IMR-90 (cell line): ENCODE results near the gene NEK8. TPM values are rescaled to one million over a fixed set of nuclear protein-coding genes. Genes with fewer than 3 reads are reported as not detected.

Experiments used
- ATAC-seq: fragments of 200-7000 bp; cut with Tn5 transposase; 2 replicates; pipeline ENCODE4 v1.9.1; 2020; ENCODE audit warnings: low read depth, mild to moderate bottlenecking, moderate library complexity
- BruUV-seq: library from RNA; stranded (reverse); fragments of 400-500 nt; replicated peaks from 2 replicates; lab custom pipeline; 2021; lab: Mats Ljungman, UMichigan
- CTCF ChIA-PET: fragments of 300-600 bp; formaldehyde crosslinking; extraction: SDS; loops from one replicate; lab custom pipeline; 2021; ENCODE audit warnings: antibody characterized with exemption; lab: Yijun Ruan, JAX
- POLR2A ChIA-PET: fragments of 300-600 bp; sonication (Branson Sonifier 250); formaldehyde crosslinking; loops from one replicate; lab custom pipeline; 2022; ENCODE audit warnings: antibody characterized with exemption; ENCODE audit not compliant: unreplicated experiment; lab: Charles Lee
- DNase-seq: peaks from one replicate; pipeline ENCODE4 v3.0.0; 2013
- H2AFZ ChIP-seq: replicated peaks from 2 replicates; pipeline ENCODE3; 2013; ENCODE audit warnings: low read length, mild to moderate bottlenecking; ENCODE audit not compliant: poor library complexity
- H2AK5ac ChIP-seq: 2 replicates; pipeline ENCODE4 v1.6.1; 2013; ENCODE audit warnings: low read depth, low read length, inconsistent platforms
- H2AK9ac ChIP-seq: replicated peaks from 2 replicates; pipeline ENCODE3; 2013; ENCODE audit warnings: mild to moderate bottlenecking, low read depth, low read length, moderate library complexity; ENCODE audit not compliant: poor library complexity
- H2BK120ac ChIP-seq: 2 replicates; pipeline ENCODE4 v1.6.1; 2013; ENCODE audit warnings: low read depth, low read length, inconsistent platforms
- H2BK15ac ChIP-seq: 3 replicates; pipeline ENCODE4 v1.6.1; 2013; ENCODE audit warnings: low read depth, low read length, inconsistent platforms
- H2BK20ac ChIP-seq: 2 replicates; pipeline ENCODE4 v1.6.1; 2013; ENCODE audit warnings: low read depth, mild to moderate bottlenecking, inconsistent platforms, low read length, moderate library complexity
- H2BK5ac ChIP-seq: 2 replicates; pipeline ENCODE4 v1.6.1; 2013; ENCODE audit warnings: mild to moderate bottlenecking, low read depth, low read length, inconsistent platforms; ENCODE audit not compliant: poor library complexity, severe bottlenecking
- H3K14ac ChIP-seq: replicated peaks from 2 replicates; pipeline ENCODE4 v1.6.1; 2013; ENCODE audit warnings: low read depth, low read length, inconsistent platforms
- H3K18ac ChIP-seq: 2 replicates; pipeline ENCODE4 v1.6.1; 2013; ENCODE audit warnings: low read depth, low read length, control low read depth
- H3K23ac ChIP-seq: 2 replicates; pipeline ENCODE4 v1.6.1; 2013; ENCODE audit warnings: low read depth, low read length, inconsistent platforms
- H3K27ac ChIP-seq: 2 replicates; pipeline ENCODE4 v1.5.1; 2013; ENCODE audit warnings: mild to moderate bottlenecking, control low read depth, low read length; ENCODE audit not compliant: insufficient read depth
- H3K27me3 ChIP-seq: 2 replicates; pipeline ENCODE4 v1.6.1; 2013; ENCODE audit warnings: low read length; ENCODE audit not compliant: control insufficient read depth, insufficient read depth
- H3K36me3 ChIP-seq: 2 replicates; pipeline ENCODE4 v1.6.1; 2013; ENCODE audit warnings: low read length, mixed read lengths; ENCODE audit not compliant: control insufficient read depth, insufficient read depth
- H3K4ac ChIP-seq: 2 replicates; pipeline ENCODE4 v1.6.1; 2013; ENCODE audit warnings: low read depth, low read length, inconsistent platforms
- H3K4me1 ChIP-seq: 2 replicates; pipeline ENCODE4 v1.6.1; 2013; ENCODE audit warnings: low read length, mixed read lengths; ENCODE audit not compliant: control insufficient read depth, insufficient read depth
- H3K4me2 ChIP-seq: 2 replicates; pipeline ENCODE4 v1.6.1; 2013; ENCODE audit warnings: low read depth, mild to moderate bottlenecking, control low read depth, low read length, moderate library complexity
- H3K4me3 ChIP-seq: 2 replicates; pipeline ENCODE4 v1.5.1; 2013; ENCODE audit warnings: low read depth, mild to moderate bottlenecking, control low read depth, low read length, moderate library complexity; ENCODE audit not compliant: insufficient read depth
- H3K56ac ChIP-seq: 2 replicates; pipeline ENCODE4 v1.6.1; 2013; ENCODE audit warnings: low read length, inconsistent platforms; ENCODE audit not compliant: insufficient read depth; ENCODE audit errors: extremely low read depth
- H3K79me1 ChIP-seq, 2 experiments: 2 replicates each; pipeline ENCODE4 v1.6.1; 2013; ENCODE audit warnings: low read length in 2 of 2, inconsistent platforms in 1 of 2, low read depth in 1 of 2
- H3K9ac ChIP-seq: 2 replicates; pipeline ENCODE4 v1.6.1; 2013; ENCODE audit warnings: low read depth, low read length, control low read depth
- H3K9me1 ChIP-seq: 2 replicates; pipeline ENCODE4 v1.6.1; 2013; ENCODE audit warnings: low read length, inconsistent platforms; ENCODE audit not compliant: insufficient read depth
- H3K9me3 ChIP-seq: 2 replicates; pipeline ENCODE4 v1.6.1; 2013; ENCODE audit warnings: low read length; ENCODE audit not compliant: control insufficient read depth, insufficient read depth
- H4K20me1 ChIP-seq: 2 replicates; pipeline ENCODE4 v1.6.1; 2013; ENCODE audit warnings: low read length, inconsistent platforms; ENCODE audit not compliant: insufficient read depth
- H4K5ac ChIP-seq: 2 replicates; pipeline ENCODE4 v1.6.1; 2013; ENCODE audit warnings: mild to moderate bottlenecking, low read depth, low read length, control low read depth
- H4K8ac ChIP-seq, 2 experiments: 2 replicates each; pipeline ENCODE4 v1.6.1; 2013; ENCODE audit warnings: low read depth in 2 of 2, low read length in 2 of 2, control low read depth in 1 of 2, inconsistent platforms in 1 of 2
- H4K91ac ChIP-seq: 2 replicates; pipeline ENCODE4 v1.6.1; 2013; ENCODE audit warnings: low read depth, low read length, inconsistent platforms; ENCODE audit not compliant: insufficient read depth
- BHLHE40 ChIP-seq: fragments of 150-350 bp; IDR thresholded peaks from 2 replicates; pipeline ENCODE4 v1.6.1; 2016; ENCODE audit warnings: mild to moderate bottlenecking, low read depth, low read length
- CEBPB ChIP-seq: IDR thresholded peaks from 2 replicates; pipeline ENCODE4 v1.6.1; 2012; ENCODE audit warnings: low read depth, low read length, improper control_type of control experiment
- CHD1 ChIP-seq: IDR thresholded peaks from 2 replicates; pipeline ENCODE4 v1.6.1; 2012; ENCODE audit warnings: low read depth, low read length, improper control_type of control experiment
- CTCF ChIP-seq: conservative IDR thresholded peaks from 2 replicates; pipeline ENCODE4 v1.5.1; 2012; ENCODE audit warnings: mild to moderate bottlenecking, low read depth, low read length, improper control_type of control experiment
- ELK1 ChIP-seq: fragments of 150-350 bp; IDR thresholded peaks from 2 replicates; pipeline ENCODE4 v1.6.1; 2016; ENCODE audit warnings: low read depth, mild to moderate bottlenecking, low read length, moderate library complexity, borderline replicate concordance
- FOS ChIP-seq: fragments of 150-350 bp; IDR thresholded peaks from 2 replicates; pipeline ENCODE4 v1.6.1; 2016; ENCODE audit warnings: low read depth, low read length
- MAFK ChIP-seq: IDR thresholded peaks from 2 replicates; pipeline ENCODE4 v1.6.1; 2012; ENCODE audit warnings: low read depth, low read length, improper control_type of control experiment
- MAZ ChIP-seq: IDR thresholded peaks from 2 replicates; pipeline ENCODE4 v1.6.1; 2012; ENCODE audit warnings: low read depth, mild to moderate bottlenecking, low read length, improper control_type of control experiment, moderate library complexity, borderline replicate concordance
- MXI1 ChIP-seq: IDR thresholded peaks from 2 replicates; pipeline ENCODE4 v1.6.1; 2012; ENCODE audit warnings: low read depth, mild to moderate bottlenecking, low read length, moderate library complexity, borderline replicate concordance
- NFE2L2 ChIP-seq: fragments of 150-350 bp; IDR thresholded peaks from 2 replicates; pipeline ENCODE4 v1.6.1; 2016; ENCODE audit warnings: low read depth, mild to moderate bottlenecking, low read length
- RAD21 ChIP-seq: IDR thresholded peaks from 2 replicates; pipeline ENCODE4 v1.6.1; 2012; ENCODE audit warnings: low read length, improper control_type of control experiment
- RCOR1 ChIP-seq: IDR thresholded peaks from 2 replicates; pipeline ENCODE4 v1.6.1; 2012; ENCODE audit warnings: mild to moderate bottlenecking, low read length, improper control_type of control experiment; ENCODE audit not compliant: insufficient replicate concordance
- RFX5 ChIP-seq: IDR thresholded peaks from 2 replicates; pipeline ENCODE4 v1.8.0; 2012; ENCODE audit warnings: low read depth, mild to moderate bottlenecking, low read length, moderate library complexity
- SMC3 ChIP-seq: fragments of 150-350 bp; IDR thresholded peaks from 2 replicates; pipeline ENCODE4 v1.6.1; 2016; ENCODE audit warnings: low read depth, mild to moderate bottlenecking, antibody characterized with exemption, low read length, moderate library complexity
- USF2 ChIP-seq: fragments of 150-350 bp; IDR thresholded peaks from 2 replicates; pipeline ENCODE4 v1.6.1; 2017; ENCODE audit warnings: mild to moderate bottlenecking, antibody characterized with exemption, low read length, low read depth
- WGBS, 2 experiments: methylation state at CpG; one replicate each; pipeline versions ENCODE4 v1.1.5 to v1.1.7; 2013; ENCODE audit warnings: missing lambda C conversion rate in 2 of 2; ENCODE audit not compliant: insufficient read length in 1 of 2; ENCODE audit errors: extremely low coverage in 2 of 2; 5-methylcytosine and 5-hydroxymethylcytosine counted together
- dilution Hi-C: fragments of 300-500 bp; cut with HindIII; formaldehyde crosslinking; loops from one replicate; pipeline ENCODE4 v1.14.3; 2018; ENCODE audit warnings: low sequenced_read_pairs; ENCODE audit not compliant: unreplicated experiment
- in situ Hi-C: fragments of 300-500 bp; cut with MboI; formaldehyde crosslinking; loops from 3 replicates; pipeline ENCODE4 v1.14.3; 2019; ENCODE audit warnings: low sequenced_read_pairs, inconsistent platforms, mixed read lengths
- intact Hi-C: fragments of 100-400 bp; cut with micrococcal nuclease; formaldehyde crosslinking; loops from 2 replicates; pipeline ENCODE4 v1.10.0; 2022
- polyA plus RNA-seq, 3 experiments: library from polyadenylated mRNA; depleted of rRNA; stranded (reverse); fragments of >200 nt; gene quantifications; 2 replicates each; pipeline ENCODE4 v1.2.3, GENCODE V29; 2012; ENCODE audit warnings: low replicate concordance in 1 of 3
- total RNA-seq: library from RNA; depleted of rRNA; stranded (reverse); fragments of >200 nt; gene quantifications from 2 replicates; pipeline ENCODE4 v1.2.3, GENCODE V29; 2012

NEK8 gene
- total and polyA plus RNA-seq, 2 of the 4 experiments (the other 2 are of a cell fraction), result 4.6 to 5.2 TPM

- no peak overlapping the region for H2BK20ac ChIP-seq
- no peak overlapping the region for H2BK5ac ChIP-seq
- no peak overlapping the region for H3K27ac ChIP-seq
- H3K9me3 ChIP-seq, result no peaks in the 10 kb centered on the region
- no peak overlapping the region for H3K4me2 ChIP-seq
- H4K91ac ChIP-seq, result no peak overlapping the region
- ChIA-PET POLR2A (no interaction called here), CTCF (interaction anchor here (0.6 to 5.4 kb wide), 3 partner anchors 22 to 199 kb away, joined by 3 to 60 read pairs (median 3); partner anchors contain the start of genes NEK8 and TLCD1)
- H3K9me1 ChIP-seq, result peaks cover 8% of the 10 kb centered on the region; the same call in 1 of the 2 replicates
- H3K18ac ChIP-seq, result no peak overlapping the region
- peaks cover 55% of the 10 kb centered on the region for H3K36me3 ChIP-seq
- DNase-seq (no peak), ATAC-seq (no peak)
- peaks cover 20 to 72% of the 10 kb centered on the region in 2 experiments for H3K79me1 ChIP-seq
- H3K4ac ChIP-seq, result no peak overlapping the region
- H3K56ac ChIP-seq, result no peak overlapping the region
- H3K23ac ChIP-seq, result no peak overlapping the region
- peaks cover 13% of the 10 kb centered on the region for H3K4me1 ChIP-seq
- no peak overlapping the region for H4K5ac ChIP-seq
- H3K14ac ChIP-seq, result no peak overlapping the region
- H3K4me3 ChIP-seq, result no peak overlapping the region
- no TSS peak for BruUV-seq
- no peak overlapping the region for H4K8ac ChIP-seq
- H4K20me1 ChIP-seq, result peaks cover 79% of the 10 kb centered on the region
- intact Hi-C loops (loop anchor here (1.0 kb wide), 1 partner anchor 23 kb away; the partner anchor contains the start of gene TLCD1), dilution Hi-C loops (no loop called here), in situ Hi-C loops (no loop called here)
- no peak overlapping the region for H2AK9ac ChIP-seq
- H2BK15ac ChIP-seq, result no peak overlapping the region
- no peak overlapping the region for H2AK5ac ChIP-seq
- no peak overlapping the region for H2BK120ac ChIP-seq
- 90% methylated on average over 2 of the region's 11 CpGs; no CpG with 5 or more reads in 1 of the 2 experiments for WGBS, 2 experiments
- no peak overlapping the region for H2AFZ ChIP-seq
- H3K9ac ChIP-seq, result no peak overlapping the region
- no peaks in the 10 kb centered on the region for H3K27me3 ChIP-seq
- TF ChIP-seq RFX5, result no peak
- TF ChIP-seq NFE2L2, result no peak
- no peak for TF ChIP-seq CEBPB
- no peak for TF ChIP-seq RAD21
- no peak for TF ChIP-seq MAZ
- TF ChIP-seq ELK1, result no peak
- TF ChIP-seq CHD1, result no peak
- TF ChIP-seq MXI1, result no peak
- TF ChIP-seq MAFK, result no peak
- TF ChIP-seq BHLHE40, result no peak
- TF ChIP-seq SMC3, result no peak
- no peak for TF ChIP-seq RCOR1
- no peak for TF ChIP-seq CTCF
- no peak for TF ChIP-seq FOS
- TF ChIP-seq USF2, result no peak
Measured at GRCh38 chr17:28749516-28750177, 21.1 kb downstream of the NEK8 start.
